ENCODE results near the gene ERMARD.

DNA sequence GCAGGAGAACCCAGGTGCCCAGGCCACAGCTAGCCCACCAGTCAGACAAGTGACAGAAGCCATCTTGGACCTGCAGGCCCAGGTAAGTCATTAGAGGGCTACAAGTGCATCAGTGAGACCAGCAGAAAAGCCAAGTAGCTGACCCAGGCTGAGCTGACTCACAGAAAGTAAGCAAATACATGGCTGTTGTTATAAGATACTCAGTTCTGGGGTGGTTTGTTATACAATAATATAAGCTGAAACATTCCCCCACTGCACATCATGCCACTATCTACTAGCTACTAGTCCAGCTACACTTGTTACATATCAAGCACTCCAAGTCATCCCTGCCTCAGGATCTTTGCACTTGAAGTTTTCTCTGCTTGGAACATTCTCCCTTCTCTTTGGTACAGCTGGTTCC, 10.1 kb upstream of the ERMARD start:
- TF ChIP-seq ZNF138 (CRISPR knock-in tag; conservative IDR thresholded peaks at IDR 0.05): no peak
- no peak for TF ChIP-seq CTCF (IDR thresholded peaks at IDR 0.05)
- TF ChIP-seq, protein P1, sequence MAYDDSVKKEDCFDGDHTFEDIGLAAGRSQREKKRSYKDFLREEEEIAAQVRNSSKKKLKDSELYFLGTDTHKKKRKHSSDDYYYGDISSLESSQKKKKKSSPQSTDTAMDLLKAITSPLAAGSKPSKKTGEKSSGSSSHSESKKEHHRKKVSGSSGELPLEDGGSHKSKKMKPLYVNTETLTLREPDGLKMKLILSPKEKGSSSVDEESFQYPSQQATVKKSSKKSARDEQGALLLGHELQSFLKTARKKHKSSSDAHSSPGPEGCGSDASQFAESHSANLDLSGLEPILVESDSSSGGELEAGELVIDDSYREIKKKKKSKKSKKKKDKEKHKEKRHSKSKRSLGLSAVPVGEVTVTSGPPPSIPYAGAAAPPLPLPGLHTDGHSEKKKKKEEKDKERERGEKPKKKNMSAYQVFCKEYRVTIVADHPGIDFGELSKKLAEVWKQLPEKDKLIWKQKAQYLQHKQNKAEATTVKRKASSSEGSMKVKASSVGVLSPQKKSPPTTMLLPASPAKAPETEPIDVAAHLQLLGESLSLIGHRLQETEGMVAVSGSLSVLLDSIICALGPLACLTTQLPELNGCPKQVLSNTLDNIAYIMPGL (CRISPR knock-in tag; IDR thresholded peaks at IDR 0.05): no peak
- TF ChIP-seq ZNF317 (CRISPR knock-in tag; IDR thresholded peaks at IDR 0.05; ENCODE audit: borderline replicate concordance, low read depth): no peak
- no peak for TF ChIP-seq CREB1 (CRISPR knock-in tag; IDR thresholded peaks at IDR 0.05)
- no peak for TF ChIP-seq TEAD4 (CRISPR knock-in tag; IDR thresholded peaks at IDR 0.05)
- no peak for TF ChIP-seq TEAD1 (CRISPR knock-in tag; IDR thresholded peaks at IDR 0.05)
- TF ChIP-seq SMAD3 (CRISPR knock-in tag; IDR thresholded peaks at IDR 0.05; ENCODE audit: borderline replicate concordance): no peak
- no peak for TF ChIP-seq CBFB (CRISPR knock-in tag; IDR thresholded peaks at IDR 0.05; ENCODE audit: low read depth)
- no peak for TF ChIP-seq RELA (CRISPR knock-in tag; IDR thresholded peaks at IDR 0.05; ENCODE audit: borderline replicate concordance)
- TF ChIP-seq JUN (CRISPR knock-in tag; IDR thresholded peaks at IDR 0.05): no peak
- no peak for TF ChIP-seq ZNF232 (CRISPR knock-in tag; IDR thresholded peaks at IDR 0.05)
- TF ChIP-seq ZNF532 (CRISPR knock-in tag; IDR thresholded peaks at IDR 0.05; ENCODE audit: borderline replicate concordance): no peak
- TF ChIP-seq ZNF423 (CRISPR knock-in tag; IDR thresholded peaks at IDR 0.05): no peak

All from WTC11 (cell line).